GOT3 (cell line): ENCODE data around the gene KIAA0930.
A peak's percentile ranks its signal among the peaks of the same experiment; 100 is the strongest.

Experiments used
- DNase-seq: peaks from one replicate; lab custom pipeline; 2025; ENCODE audit warnings: mixed read lengths; lab: John Stamatoyannopoulos, UW

The KIAA0930 gene

GRCh38 chr22:45216133-45217003, 24.3 kb downstream of the KIAA0930 start:
- DNase-seq = no peak

- no peak for DNase-seq
Observed at GRCh38 chr22:45212992-45213751, 27.5 kb downstream of the KIAA0930 start.

GRCh38 chr22:45212306-45212709, 28.4 kb downstream of the KIAA0930 start:
- peak; percentile 39 for DNase-seq

GRCh38 chr22:45211848-45212247, 28.8 kb downstream of the KIAA0930 start:
- no peak for DNase-seq

GRCh38 chr22:45211435-45211834, 29.3 kb downstream of the KIAA0930 start:
- no peak for DNase-seq

GRCh38 chr22:45210991-45211390, 29.7 kb downstream of the KIAA0930 start:
- DNase-seq = no peak

GRCh38 chr22:45210577-45210976, 30.1 kb downstream of the KIAA0930 start:
- no peak for DNase-seq

- no peak for DNase-seq
Observed at GRCh38 chr22:45210174-45210573, 30.5 kb downstream of the KIAA0930 start.

- DNase-seq = no peak
Observed at GRCh38 chr22:45208993-45209838, 31.5 kb downstream of the KIAA0930 start.

- DNase-seq = no peak
Observed at GRCh38 chr22:45208696-45208992, 32.0 kb downstream of the KIAA0930 start.

GRCh38 chr22:45207981-45208664, 32.6 kb downstream of the KIAA0930 start:
- no peak for DNase-seq

- DNase-seq = no peak
Observed at GRCh38 chr22:45207533-45207932, 33.2 kb downstream of the KIAA0930 start.

- no peak for DNase-seq
Observed at GRCh38 chr22:45206233-45206632, 34.5 kb downstream of the KIAA0930 start.

- DNase-seq = no peak
Observed at GRCh38 chr22:45205276-45205925, 35.3 kb downstream of the KIAA0930 start.

GRCh38 chr22:45204819-45205218, 35.9 kb downstream of the KIAA0930 start:
- DNase-seq = no peak

- no peak for DNase-seq
Observed at GRCh38 chr22:45204241-45204640, 36.5 kb downstream of the KIAA0930 start.

- DNase-seq = no peak
Observed at GRCh38 chr22:45203150-45203951, 37.3 kb downstream of the KIAA0930 start.

GRCh38 chr22:45202333-45203149, 38.2 kb downstream of the KIAA0930 start:
- no peak for DNase-seq

GRCh38 chr22:45201678-45202332, 38.9 kb downstream of the KIAA0930 start:
- DNase-seq = no peak
